GM21360 (cell line): Measurements from ENCODE around the gene OR2K2.
"Not testable (repeated sequence)": the region's sequence is repeated elsewhere in the genome, so short reads cannot be mapped to it uniquely, and the experiment has no call there.

ENCODE experiments used
- ATAC-seq: cut with Tn5 transposase; IDR thresholded peaks from one replicate; pipeline ENCODE4 v1.9.1; 2021; ENCODE audit warnings: mild to moderate bottlenecking, moderate library complexity; ENCODE audit not compliant: unreplicated experiment

OR2K2 gene

DNA sequence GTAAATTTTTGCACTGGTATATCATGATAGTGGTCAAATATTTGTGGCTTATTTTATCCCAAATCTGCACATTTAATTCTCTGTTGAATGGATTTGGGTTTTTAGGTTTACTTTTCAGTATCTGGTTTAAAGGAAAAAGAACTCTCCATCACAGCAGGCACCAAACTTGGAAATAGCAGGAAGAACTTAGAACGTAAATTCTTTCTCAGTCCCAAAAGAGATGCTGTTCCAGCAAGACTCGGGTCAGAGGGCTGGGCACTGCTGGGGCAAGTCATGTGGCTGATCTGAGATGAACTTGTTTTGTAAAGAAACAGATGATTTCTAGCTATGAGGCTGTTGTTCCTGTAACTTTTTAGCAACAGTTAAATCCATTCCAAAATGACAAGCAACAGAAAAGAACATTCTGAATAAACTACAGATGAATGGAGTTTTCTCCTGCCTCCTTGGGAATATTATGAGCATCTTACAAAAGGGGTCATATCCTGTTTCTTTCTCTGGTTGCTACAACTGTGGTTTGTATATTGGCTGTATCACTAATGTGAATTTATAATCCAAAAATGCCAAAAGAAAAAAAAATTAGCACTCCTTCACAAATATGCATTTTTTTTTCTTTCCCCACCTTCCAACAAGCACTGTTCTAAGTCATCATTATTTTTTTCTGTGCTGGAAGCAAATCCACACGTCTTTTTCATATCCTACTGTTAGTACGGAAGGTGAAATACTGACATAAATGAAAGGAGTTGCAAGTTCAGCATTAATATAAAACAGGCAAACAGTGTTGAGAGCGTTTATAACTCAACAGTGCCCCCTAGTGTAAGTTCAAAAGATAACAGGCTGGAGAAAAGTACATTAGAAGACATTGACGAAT, 31.1 kb downstream of the OR2K2 start:
- ATAC-seq, result no peak

DNA sequence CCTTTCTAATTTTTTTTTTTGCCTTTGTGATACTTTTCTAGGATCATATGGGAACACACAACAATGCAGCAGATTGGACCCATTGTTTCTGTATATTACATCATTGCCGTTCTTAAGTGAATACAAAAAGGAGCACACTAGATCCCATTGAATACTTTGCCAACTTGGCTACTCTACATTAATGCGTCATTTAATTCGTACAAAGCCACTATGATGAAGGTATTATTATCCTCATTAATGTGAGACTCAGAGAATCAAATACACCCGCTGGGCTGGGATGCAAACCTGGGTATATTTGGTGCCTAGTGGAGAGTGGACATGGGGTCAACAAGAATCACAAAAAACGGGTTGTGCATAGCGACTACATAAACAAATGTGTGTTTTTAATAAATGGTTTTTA, 31.9 kb downstream of the OR2K2 start:
- ATAC-seq, result no peak

DNA sequence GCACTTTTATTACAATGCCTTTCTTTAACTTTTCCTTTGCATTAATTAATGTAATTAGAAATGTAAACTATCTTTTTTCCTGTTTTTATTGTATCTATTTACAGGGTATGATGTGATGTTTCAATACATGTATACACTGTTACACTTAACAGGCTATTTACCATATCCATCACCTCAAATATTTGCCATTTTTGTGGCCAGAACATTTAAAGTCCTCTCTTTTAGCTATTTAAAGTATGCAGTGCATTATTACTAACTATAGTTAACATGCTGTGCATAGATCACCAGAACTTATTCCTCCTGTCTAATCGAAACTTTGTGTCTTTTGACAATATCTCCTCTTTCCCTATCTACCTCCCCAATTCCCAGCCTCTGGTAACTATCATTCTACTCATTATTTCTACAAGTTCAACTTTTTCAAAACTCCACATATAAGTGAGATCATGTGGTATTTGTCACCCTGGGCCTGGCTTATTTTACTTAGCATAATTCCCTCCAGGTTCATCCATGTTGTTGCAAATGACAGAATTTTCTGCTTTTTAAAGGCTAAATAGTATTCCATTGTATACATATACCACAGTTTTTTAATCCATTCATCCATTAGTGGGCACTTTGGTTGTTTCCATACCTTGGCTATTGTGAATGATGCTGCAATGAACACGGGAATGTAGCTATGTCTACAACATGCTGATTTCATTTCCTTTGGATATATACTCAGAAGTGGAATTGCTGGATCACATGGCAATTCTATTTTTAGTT, 32.8 kb downstream of the OR2K2 start:
- no peak for ATAC-seq

DNA sequence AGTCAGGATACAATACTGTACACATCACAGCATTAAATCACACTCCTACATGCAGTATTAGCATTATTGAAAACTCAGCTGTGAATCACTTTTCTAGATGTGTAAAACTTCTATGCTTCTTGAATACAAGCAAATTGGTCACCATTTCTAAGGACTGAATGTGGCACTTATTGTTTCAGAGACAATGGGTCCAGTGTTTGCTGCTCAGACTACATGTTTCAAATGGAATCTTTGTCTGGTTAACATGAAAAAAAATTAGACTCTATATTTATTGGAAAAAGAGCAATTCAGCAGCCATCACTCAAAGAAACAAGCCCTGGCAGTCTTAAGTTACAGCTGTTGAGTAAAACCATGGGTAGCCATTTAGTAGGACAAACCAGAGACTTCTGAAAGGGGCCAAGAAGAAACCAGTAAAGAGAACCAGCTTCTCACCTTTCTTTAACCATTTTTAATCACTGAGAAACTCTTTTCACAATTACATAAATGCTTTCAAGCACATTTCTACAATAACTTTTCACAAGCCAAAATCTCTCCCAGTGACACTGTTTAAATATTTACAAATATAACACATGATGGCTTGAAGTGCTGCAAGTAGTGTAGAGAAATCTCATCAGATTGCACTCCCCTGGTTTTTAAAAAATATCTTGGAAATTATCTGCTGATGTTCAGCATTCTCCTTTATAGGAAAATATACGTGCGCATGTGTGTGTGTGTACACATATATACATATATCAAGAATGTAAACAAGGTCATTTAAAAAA, 35.2 kb downstream of the OR2K2 start:
- no peak for ATAC-seq

DNA sequence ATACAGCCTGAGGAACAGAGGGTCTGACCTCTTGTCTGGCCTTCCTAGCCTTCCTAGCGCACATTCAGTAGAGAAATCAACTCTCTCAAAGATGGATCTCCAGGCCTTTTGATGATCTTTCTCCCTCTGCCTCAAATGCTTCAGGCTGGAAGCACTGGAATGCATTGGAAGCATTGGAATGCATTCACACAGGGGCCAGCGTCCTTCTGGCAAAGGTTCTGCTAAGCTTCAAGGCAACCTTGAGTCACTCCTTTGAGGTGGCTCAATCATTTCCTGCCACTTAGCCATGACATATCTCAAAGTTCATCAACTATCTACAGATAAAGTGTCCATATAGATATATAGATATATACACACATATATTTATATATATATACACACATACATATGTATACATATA, 42.9 kb downstream of the OR2K2 start:
- no peak for ATAC-seq

DNA sequence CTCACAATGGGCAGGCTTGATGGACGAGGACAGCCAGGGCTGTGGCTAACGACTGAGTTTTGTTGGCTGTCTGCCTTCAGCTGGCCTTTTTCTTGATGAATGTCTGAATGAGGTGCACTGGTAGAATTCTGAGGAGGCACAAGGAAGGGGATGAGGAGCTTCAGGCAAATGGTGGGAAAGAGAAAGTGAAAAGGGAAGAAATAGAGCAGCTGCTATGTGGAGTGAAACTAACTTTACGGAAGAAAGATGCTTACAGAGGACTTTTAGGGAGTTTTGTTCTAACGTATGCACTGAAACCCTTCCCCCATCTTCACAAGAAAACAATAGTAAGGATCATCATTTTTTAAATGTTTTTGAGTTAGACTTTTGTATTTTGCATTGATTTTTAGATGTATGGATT, 45.3 kb downstream of the OR2K2 start:
- ATAC-seq, result no peak

DNA sequence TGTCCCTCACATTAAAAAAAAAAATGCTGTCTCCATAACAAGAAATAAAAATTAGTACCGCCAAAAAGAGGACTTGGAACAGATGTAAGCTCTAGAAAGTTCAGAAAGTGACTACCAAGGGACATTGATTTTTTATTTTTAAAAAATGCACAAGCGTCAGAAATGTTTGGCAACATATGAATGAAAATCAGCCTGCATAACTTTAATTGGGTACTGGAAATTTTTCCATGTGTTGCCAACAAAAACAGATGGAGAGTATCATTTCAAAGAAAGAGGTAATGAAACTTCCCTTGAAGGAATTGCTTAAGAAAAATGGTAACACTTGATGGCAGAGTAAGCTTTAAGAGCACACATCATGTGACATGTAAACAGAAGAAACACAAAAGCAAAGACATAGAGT, 47.2 kb downstream of the OR2K2 start:
- ATAC-seq, result no peak

DNA sequence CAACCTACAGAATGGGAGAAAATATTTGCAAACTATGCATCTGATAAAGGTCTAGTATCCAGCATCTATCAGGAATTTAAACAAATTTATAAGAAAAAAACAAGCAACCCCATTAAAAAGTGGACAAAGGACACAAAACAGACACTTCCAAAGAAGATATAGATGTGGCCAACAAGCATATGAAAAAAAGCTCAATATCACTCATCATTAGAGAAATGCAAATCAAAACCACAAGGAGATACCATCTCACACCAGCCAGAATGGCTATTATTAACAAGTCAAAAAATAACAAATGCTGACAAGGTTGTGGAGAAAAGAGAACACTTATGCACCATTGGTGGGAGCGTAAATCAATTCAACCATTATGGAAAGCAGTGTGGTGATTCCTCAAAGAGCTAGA, 49.2 kb downstream of the OR2K2 start:
- ATAC-seq, result not testable (repeated sequence)
